ENCODE data around the gene XYLB.

The XYLB gene

GRCh38 chr3:38459499-38460048 is 113.0 kb downstream of the XYLB start:
- H3K9me2 ChIP-seq (replicated peaks; ENCODE audit: control insufficient read depth, low read length) = no peaks in the 10 kb centered on the region
- H3K27me3 ChIP-seq (ENCODE audit: control insufficient read depth, low read length) = peaks cover 7% of the 10 kb centered on the region
- H3K4me2 ChIP-seq (ENCODE audit: low read length) = no peak overlapping the region
- peaks cover 88% of the 10 kb centered on the region for H3K79me2 ChIP-seq (ENCODE audit: control insufficient read depth, low read length)
- no peaks in the 10 kb centered on the region for H3F3A ChIP-seq (ENCODE audit: control insufficient read depth, insufficient read depth)
- H3K27ac ChIP-seq (ENCODE audit: low read depth, low read length) = no peak overlapping the region
- H3K4me3 ChIP-seq (ENCODE audit: low read length) = no peak overlapping the region
- no peaks in the 10 kb centered on the region for H3K9me3 ChIP-seq (ENCODE audit: control insufficient read depth, insufficient read depth, low read length)
- H3K4me1 ChIP-seq (ENCODE audit: control insufficient read depth, low read length) = peaks cover 11% of the 10 kb centered on the region
- H3K36me3 ChIP-seq (ENCODE audit: control insufficient read depth, low read length) = no peaks in the 10 kb centered on the region
- H4K20me1 ChIP-seq (ENCODE audit: control insufficient read depth, insufficient read depth, low read depth, low read length) = peaks cover 8% of the 10 kb centered on the region; the same call in 1 of the 2 replicates
- TF ChIP-seq CTCF (IDR thresholded peaks at IDR 0.05; ENCODE audit: low read depth, low read length, poor library complexity, severe bottlenecking) (no peak), EZH2phosphoT487 (IDR thresholded peaks at IDR 0.05; ENCODE audit: borderline replicate concordance, low read length) (no peak)

GRCh38 chr3:38460377-38461270 is 114.0 kb downstream of the XYLB start:
- peaks cover 4% of the 10 kb centered on the region for H3K27me3 ChIP-seq (ENCODE audit: control insufficient read depth, low read length)
- peaks cover 6% of the 10 kb centered on the region; the same call in 1 of the 2 replicates for H4K20me1 ChIP-seq (ENCODE audit: control insufficient read depth, insufficient read depth, low read depth, low read length)
- H3K36me3 ChIP-seq (ENCODE audit: control insufficient read depth, low read length) = no peaks in the 10 kb centered on the region
- no peak overlapping the region for H3K4me3 ChIP-seq (ENCODE audit: low read length)
- no peaks in the 10 kb centered on the region for H3F3A ChIP-seq (ENCODE audit: control insufficient read depth, insufficient read depth)
- H3K9me2 ChIP-seq (replicated peaks; ENCODE audit: control insufficient read depth, low read length) = no peaks in the 10 kb centered on the region
- TF ChIP-seq CTCF (IDR thresholded peaks at IDR 0.05; ENCODE audit: low read depth, low read length, poor library complexity, severe bottlenecking) (no peak), EZH2phosphoT487 (IDR thresholded peaks at IDR 0.05; ENCODE audit: borderline replicate concordance, low read length) (no peak)
- no peak overlapping the region for H3K4me2 ChIP-seq (ENCODE audit: low read length)
- H3K9me3 ChIP-seq (ENCODE audit: control insufficient read depth, insufficient read depth, low read length) = no peaks in the 10 kb centered on the region
- H3K79me2 ChIP-seq (ENCODE audit: control insufficient read depth, low read length) = peaks cover 78% of the 10 kb centered on the region
- H3K4me1 ChIP-seq (ENCODE audit: control insufficient read depth, low read length) = peaks cover 5% of the 10 kb centered on the region
- H3K27ac ChIP-seq (ENCODE audit: low read depth, low read length) = no peak overlapping the region

All from DOHH2 (cell line).